Uterus (tissue), 2 donors: Measurements from ENCODE around the gene FN3KRP.

Experiments used
- CTCF ChIP-seq, 4 experiments: fragments of 200-600 bp in 2 of 4; fragments of 450-650 bp in 2 of 4; sonication (generic) in 2 of 4; IDR thresholded peaks; one replicate each; pipeline ENCODE4 v1.5.1; 2016 to 2019; ENCODE audit warnings: antibody characterized with exemption in 4 of 4, mild to moderate bottlenecking in 2 of 4, moderate library complexity in 1 of 4
- POLR2A ChIP-seq, 2 donors: fragments of 450-650 bp; IDR thresholded peaks; one replicate each; pipeline ENCODE4 v1.6.1; 2016; ENCODE audit warnings: antibody characterized with exemption in 2 of 2, mild to moderate bottlenecking in 1 of 2, moderate library complexity in 1 of 2

GRCh38 chr17:82751571-82752370, 35.3 kb downstream of the FN3KRP start, which contains the start of gene TBCD:
- TF ChIP-seq CTCF (IDR thresholded peaks at IDR 0.05) (peak in 1 of 4 experiments; percentile 23), POLR2A (IDR thresholded peaks at IDR 0.05) (peak; percentile 39 to 47)
